Measurements from ENCODE around the gene TUBGCP6.

TUBGCP6 gene

GRCh38 chr22:50184902-50185374 is 59.9 kb downstream of the TUBGCP6 start:
- TF ChIP-seq CTCF (IDR thresholded peaks at IDR 0.05; ENCODE audit: low read depth, low read length, missing control alignments) = no peak
- H3K4me3 ChIP-seq (replicated peaks; ENCODE audit: low read depth, low read length) = peak overlapping the region; percentile 49

GRCh38 chr22:50184004-50184901 is 60.6 kb downstream of the TUBGCP6 start:
- no peak for TF ChIP-seq CTCF (IDR thresholded peaks at IDR 0.05; ENCODE audit: low read depth, low read length, missing control alignments)
- DNase-seq (ENCODE audit: extremely low read depth, low read depth) = no peak
- no peak overlapping the region; the same call in 1 of the 2 replicates for H3K4me3 ChIP-seq (replicated peaks; ENCODE audit: low read depth, low read length)

More at GRCh38 chr22:50184902-50185374, 59.9 kb downstream of the TUBGCP6 start:
- no peak for DNase-seq (ENCODE audit: extremely low read depth, low read depth)

- no peak overlapping the region for H3K4me3 ChIP-seq (replicated peaks; ENCODE audit: low read depth, low read length)
- no peak for DNase-seq (ENCODE audit: extremely low read depth, low read depth)
- TF ChIP-seq CTCF (IDR thresholded peaks at IDR 0.05; ENCODE audit: low read depth, low read length, missing control alignments) = no peak
Measured at GRCh38 chr22:50183141-50183971, 61.5 kb downstream of the TUBGCP6 start.

GRCh38 chr22:50182176-50183081 is 62.4 kb downstream of the TUBGCP6 start:
- DNase-seq (ENCODE audit: extremely low read depth, low read depth) = no peak
- no peak overlapping the region for H3K4me3 ChIP-seq (replicated peaks; ENCODE audit: low read depth, low read length)
- no peak for TF ChIP-seq CTCF (IDR thresholded peaks at IDR 0.05; ENCODE audit: low read depth, low read length, missing control alignments)

GRCh38 chr22:50180727-50181521 is 63.9 kb downstream of the TUBGCP6 start:
- no peak for TF ChIP-seq CTCF (IDR thresholded peaks at IDR 0.05; ENCODE audit: low read depth, low read length, missing control alignments)
- no peak for DNase-seq (ENCODE audit: extremely low read depth, low read depth)
- H3K4me3 ChIP-seq (replicated peaks; ENCODE audit: low read depth, low read length) = no peak overlapping the region

Measured in HFF-Myc (cell line).